ENCODE results near the gene KRTAP10-8.
"Not testable (repeated sequence)": the region's sequence is repeated elsewhere in the genome, so short reads cannot be mapped to it uniquely, and the experiment has no call there.

- TF ChIP-seq CTCF, POLR2A, EP300 (IDR thresholded peaks at IDR 0.05): not testable (repeated sequence)
Observed at GRCh38 chr21:44627181-44627822, 15.4 kb downstream of the KRTAP10-8 start.
